ENCODE results near the gene NUBP2. TPM values are rescaled to one million over a fixed set of nuclear protein-coding genes. Genes with fewer than 3 reads are reported as not detected.

NUBP2 gene
- polyA plus RNA-seq, 1 of the 3 experiments (the other 2 are of a cell fraction) = 73.2 TPM

DNA sequence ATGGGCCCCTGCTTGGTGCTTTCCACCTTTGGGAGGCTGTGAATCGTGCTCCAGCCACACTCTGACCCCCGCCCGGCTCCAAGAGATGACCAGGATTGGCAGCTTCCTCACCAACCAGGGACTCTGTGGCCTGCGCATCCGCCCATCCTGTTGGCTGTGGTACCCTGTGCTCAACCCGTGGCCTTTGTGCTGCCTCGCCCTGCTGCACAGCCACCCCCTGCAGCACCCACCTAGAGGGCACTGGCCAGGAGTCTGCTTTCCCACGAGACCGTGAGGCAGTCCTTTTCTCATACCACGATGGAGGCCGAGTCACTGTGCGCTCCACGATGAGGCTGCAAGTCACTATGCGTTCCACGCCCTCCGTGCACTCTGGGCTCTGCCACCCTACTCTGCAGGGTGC is 30.8 kb upstream of the NUBP2 start (continued):
- TF ChIP-seq CTCF (IDR thresholded peaks at IDR 0.05) (no peak), RCOR1 (IDR thresholded peaks at IDR 0.05; ENCODE audit: low read length) (no peak), MEF2A (IDR thresholded peaks at IDR 0.05; ENCODE audit: borderline replicate concordance, low read depth) (no peak), GABPA (IDR thresholded peaks at IDR 0.05; ENCODE audit: low read depth) (no peak), FOXM1 (IDR thresholded peaks at IDR 0.05; ENCODE audit: low read depth) (no peak), SMC3 (IDR thresholded peaks at IDR 0.05; ENCODE audit: low read depth, low read length) (no peak)

DNA sequence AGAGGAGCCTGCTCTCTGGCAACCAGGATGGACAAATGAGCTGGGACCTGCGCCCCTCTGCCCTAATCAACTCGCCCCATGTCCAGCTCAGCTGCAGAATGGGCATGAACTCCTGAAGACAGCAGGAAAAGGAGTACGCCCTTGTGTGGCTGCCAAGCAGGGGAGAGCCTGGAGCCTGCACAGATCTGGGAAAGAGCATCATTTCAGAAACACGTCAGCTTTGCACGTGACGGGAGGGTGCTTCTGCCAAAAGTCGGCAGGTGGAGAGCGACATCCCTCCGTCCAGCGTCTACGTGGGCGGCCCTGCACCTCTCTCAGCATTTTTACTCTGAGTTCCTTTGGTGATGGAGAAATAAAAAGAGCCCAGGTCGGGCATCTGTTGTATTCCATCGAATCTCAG is 29.9 kb upstream of the NUBP2 start:
- H3K27me3 ChIP-seq (ENCODE audit: insufficient read depth) = no peaks in the 10 kb centered on the region
- H3K9ac ChIP-seq = no peak overlapping the region
- no peak overlapping the region for H3K4me2 ChIP-seq
- 97% methylated on average over 13 of the region's 14 CpGs for WGBS (ENCODE audit: low lambda C conversion rate)
- CTCF ChIA-PET = no interaction called here
- no peaks in the 10 kb centered on the region for H3K9me3 ChIP-seq
- H3K4me1 ChIP-seq (ENCODE audit: control insufficient read depth in 1 of 2, insufficient read depth in 2 of 2, low read depth in 1 of 2, low read length in 1 of 2) = no peaks in the 10 kb centered on the region
- POLR2A ChIA-PET = no interaction called here
- H3K4me3 ChIP-seq (ENCODE audit: low read depth in 2 of 2, low read length in 1 of 2) = no peak overlapping the region
- H2AFZ ChIP-seq (ENCODE audit: low read depth) = no peak overlapping the region
- TF ChIP-seq GATA2 (CRISPR knock-in tag; IDR thresholded peaks at IDR 0.05) = no peak
- no peak for TF ChIP-seq FOXJ3 (CRISPR knock-in tag; IDR thresholded peaks at IDR 0.05)
- TF ChIP-seq, protein P1, sequence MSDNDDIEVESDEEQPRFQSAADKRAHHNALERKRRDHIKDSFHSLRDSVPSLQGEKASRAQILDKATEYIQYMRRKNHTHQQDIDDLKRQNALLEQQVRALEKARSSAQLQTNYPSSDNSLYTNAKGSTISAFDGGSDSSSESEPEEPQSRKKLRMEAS (IDR thresholded peaks at IDR 0.05; ENCODE audit: low read depth) = no peak
- no peak for TF ChIP-seq JUND (IDR thresholded peaks at IDR 0.05)
- TF ChIP-seq, protein P2, sequence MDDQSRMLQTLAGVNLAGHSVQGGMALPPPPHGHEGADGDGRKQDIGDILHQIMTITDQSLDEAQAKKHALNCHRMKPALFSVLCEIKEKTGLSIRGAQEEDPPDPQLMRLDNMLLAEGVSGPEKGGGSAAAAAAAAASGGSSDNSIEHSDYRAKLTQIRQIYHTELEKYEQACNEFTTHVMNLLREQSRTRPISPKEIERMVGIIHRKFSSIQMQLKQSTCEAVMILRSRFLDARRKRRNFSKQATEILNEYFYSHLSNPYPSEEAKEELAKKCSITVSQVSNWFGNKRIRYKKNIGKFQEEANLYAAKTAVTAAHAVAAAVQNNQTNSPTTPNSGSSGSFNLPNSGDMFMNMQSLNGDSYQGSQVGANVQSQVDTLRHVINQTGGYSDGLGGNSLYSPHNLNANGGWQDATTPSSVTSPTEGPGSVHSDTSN (IDR thresholded peaks at IDR 0.05) = no peak
- TF ChIP-seq NRF1 (IDR thresholded peaks at IDR 0.05; ENCODE audit: low read depth, low read length) = no peak
- TF ChIP-seq REST (IDR thresholded peaks at IDR 0.05; ENCODE audit: low read depth, low read length) = no peak
- no peak for TF ChIP-seq EP300 (IDR thresholded peaks at IDR 0.05; ENCODE audit: borderline replicate concordance in 1 of 2, low read depth in 1 of 2, low read length in 1 of 2)
- TF ChIP-seq RXRA (IDR thresholded peaks at IDR 0.05; ENCODE audit: borderline replicate concordance, low read depth) = no peak
- no peak for TF ChIP-seq ZBTB33 (IDR thresholded peaks at IDR 0.05; ENCODE audit: borderline replicate concordance, low read depth)
- no peak for TF ChIP-seq EZH2phosphoT487 (IDR thresholded peaks at IDR 0.05; ENCODE audit: borderline replicate concordance, low read depth)
- TF ChIP-seq RAD21 (IDR thresholded peaks at IDR 0.05; ENCODE audit: low read length) = no peak
- TF ChIP-seq GABPA (IDR thresholded peaks at IDR 0.05; ENCODE audit: low read depth) = no peak
- TF ChIP-seq RCOR1 (IDR thresholded peaks at IDR 0.05; ENCODE audit: low read length) = no peak
- TF ChIP-seq USF1 (IDR thresholded peaks at IDR 0.05; ENCODE audit: borderline replicate concordance, low read depth) = no peak
- no peak for TF ChIP-seq FOSL2 (IDR thresholded peaks at IDR 0.05; ENCODE audit: borderline replicate concordance, low read depth)
- no peak for TF ChIP-seq FOXM1 (IDR thresholded peaks at IDR 0.05; ENCODE audit: low read depth)
- no peak for TF ChIP-seq CHD2 (IDR thresholded peaks at IDR 0.05; ENCODE audit: low read length, partially characterized antibody)
- no peak for TF ChIP-seq RFX5 (IDR thresholded peaks at IDR 0.05; ENCODE audit: low read length)
- no peaks in the 10 kb centered on the region for H3F3A ChIP-seq (replicated peaks; ENCODE audit: insufficient read depth)
- H3K36me3 ChIP-seq (replicated peaks in 1 of 2; ENCODE audit: control insufficient read depth in 1 of 2, insufficient read depth in 2 of 2, low read length in 1 of 2) = peaks cover 4 to 37% of the 10 kb centered on the region in 2 experiments
- H3K27ac ChIP-seq (ENCODE audit: low read depth in 2 of 2, low read length in 1 of 2) = no peak overlapping the region
- H3K9me2 ChIP-seq = no peaks in the 10 kb centered on the region
- no peaks in the 10 kb centered on the region for H4K20me1 ChIP-seq (ENCODE audit: insufficient read depth)
- no peaks in the 10 kb centered on the region; the same call in 1 of the 2 replicates for H3K79me2 ChIP-seq (ENCODE audit: insufficient read depth)
- DNase-seq = no peak

Measured in SK-N-SH (cell line).